ENCODE data around the gene C21orf91.

Gene C21orf91

DNA sequence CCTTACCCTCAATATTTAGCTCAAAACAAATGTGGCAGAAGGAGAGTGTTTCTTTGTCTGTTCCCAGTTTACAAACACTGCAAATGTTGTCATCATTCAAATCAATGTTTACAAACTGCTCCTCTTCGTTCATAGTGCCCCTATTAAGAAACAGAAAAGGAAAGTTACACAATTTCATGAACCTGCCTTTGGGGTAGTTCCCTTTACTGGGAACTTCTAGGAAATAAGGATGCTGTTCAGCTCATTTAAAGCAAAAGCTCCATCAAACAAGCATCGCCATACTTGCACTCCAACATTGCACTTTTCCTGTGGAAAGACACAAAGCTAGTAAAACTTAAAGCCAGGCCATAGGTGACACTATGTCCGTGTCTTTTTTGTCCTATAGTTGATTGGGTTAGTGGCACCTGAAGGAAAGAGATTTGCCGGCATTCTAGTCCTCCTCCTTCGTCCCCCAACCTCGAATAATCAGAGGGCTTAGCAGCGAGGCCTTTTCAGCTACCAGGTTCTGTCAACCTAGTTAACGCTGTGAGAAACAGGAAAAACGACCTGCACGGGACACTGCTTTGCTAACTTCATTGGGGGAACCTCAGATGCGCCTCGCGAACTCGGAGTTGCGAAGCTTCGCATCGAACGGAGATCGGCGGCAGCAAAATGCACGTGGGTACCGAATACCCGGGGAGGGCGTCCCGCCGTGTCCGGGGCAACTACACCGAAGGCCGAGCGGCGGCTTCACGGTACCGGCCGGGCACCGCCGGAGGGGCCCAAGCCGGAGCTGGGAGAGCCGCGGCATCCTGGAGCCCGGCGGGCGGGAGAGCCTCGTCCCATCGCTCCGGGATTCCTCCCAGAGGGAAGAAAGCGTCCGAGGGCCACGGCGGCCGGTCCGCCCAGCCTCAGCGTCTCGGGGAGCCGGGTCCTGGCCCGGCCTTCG, 706 bp downstream of the C21orf91 start:
- Mint-ChIP-seq H3K4me1 (ENCODE audit: low read depth) (peaks cover 44% of the 10 kb centered on the region), H3K36me3 (ENCODE audit: low read depth) (peaks cover 48% of the 10 kb centered on the region)
- peak; percentile 29 for DNase-seq (ENCODE audit: low spot score)

DNA sequence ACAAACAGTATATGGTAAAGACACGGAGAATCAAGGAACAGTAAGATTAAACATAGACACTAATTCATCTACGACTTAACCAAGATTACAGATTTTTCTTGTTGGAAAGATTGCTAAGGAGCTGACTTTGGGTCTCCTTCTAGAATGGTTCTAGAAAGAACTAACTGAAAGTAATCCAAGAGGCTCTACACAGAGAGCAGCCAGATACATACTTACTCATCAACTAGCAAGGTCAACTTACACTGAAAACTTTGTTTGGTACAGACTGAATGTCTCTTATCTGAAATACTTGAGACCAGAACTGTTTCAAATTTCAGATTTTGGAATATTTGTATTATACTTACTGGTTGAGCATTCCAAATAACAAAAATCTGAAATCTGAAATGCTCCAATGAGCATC, 5.8 kb downstream of the C21orf91 start:
- no peak overlapping the region for H3K4me3 Mint-ChIP-seq

More for the DNA sequence above, 706 bp downstream of the C21orf91 start:
- peak overlapping the region; percentile 92 for H3K27ac Mint-ChIP-seq
- peak overlapping the region; percentile 89 for H3K4me3 Mint-ChIP-seq
- no peaks in the 10 kb centered on the region for H3K9me3 Mint-ChIP-seq
- H3K27me3 Mint-ChIP-seq (ENCODE audit: low read depth): no peaks in the 10 kb centered on the region

DNA sequence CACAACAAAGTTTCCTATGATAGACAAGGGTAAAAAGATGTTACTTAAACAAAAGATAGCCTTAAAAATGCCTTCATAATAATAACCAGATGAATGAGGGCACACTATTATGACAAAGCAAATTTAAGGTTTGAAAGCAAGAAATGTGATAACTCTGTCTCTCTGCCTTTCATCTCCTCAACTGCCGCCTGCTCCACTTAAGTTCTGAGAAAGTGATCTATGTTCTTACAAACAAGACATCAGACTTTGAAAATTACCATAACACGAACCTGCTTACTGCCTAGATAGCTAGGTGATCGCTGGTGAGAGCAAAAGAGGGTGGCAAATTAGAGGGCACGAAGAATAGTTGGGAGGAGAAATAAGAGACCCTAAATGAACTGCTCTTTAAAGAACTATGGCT, 13.2 kb downstream of the C21orf91 start:
- DNase-seq (ENCODE audit: low spot score): no peak
- Mint-ChIP-seq H3K9me3 (peaks cover 32% of the 10 kb centered on the region), H3K27me3 (ENCODE audit: low read depth) (no peaks in the 10 kb centered on the region), H3K27ac (peak overlapping the region; percentile 16), H3K4me3 (no peak overlapping the region), H3K36me3 (ENCODE audit: low read depth) (peaks cover 81% of the 10 kb centered on the region), H3K4me1 (ENCODE audit: low read depth) (peaks cover 13% of the 10 kb centered on the region)

More for the DNA sequence above, 5.8 kb downstream of the C21orf91 start:
- Mint-ChIP-seq H3K36me3 (ENCODE audit: low read depth) (peaks cover 87% of the 10 kb centered on the region), H3K9me3 (peaks cover 12% of the 10 kb centered on the region), H3K27me3 (ENCODE audit: low read depth) (no peaks in the 10 kb centered on the region), H3K4me1 (ENCODE audit: low read depth) (peaks cover 39% of the 10 kb centered on the region), H3K27ac (no peak overlapping the region)
- DNase-seq (ENCODE audit: low spot score): no peak

DNA sequence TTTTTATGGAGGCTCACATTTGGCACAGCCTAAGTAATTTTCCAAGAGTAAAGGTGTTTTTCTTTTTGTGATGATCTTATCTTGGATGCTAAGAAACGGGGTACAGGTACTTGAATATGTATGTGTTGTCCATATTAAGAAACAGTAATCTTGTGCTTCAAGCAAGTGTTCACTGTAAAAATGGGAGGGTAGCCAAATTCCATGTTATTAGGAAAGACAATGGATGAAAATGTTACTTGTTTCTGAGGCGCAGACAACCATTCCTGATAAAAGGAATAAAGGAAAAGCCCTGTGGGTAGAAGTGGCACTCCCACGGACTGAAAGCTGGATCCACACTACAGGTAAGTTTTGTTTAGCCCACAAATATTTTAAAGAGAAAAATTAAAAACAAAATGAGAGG, 15.6 kb downstream of the C21orf91 start:
- no peak for DNase-seq (ENCODE audit: low spot score)
- H3K4me3 Mint-ChIP-seq: no peak overlapping the region
- H3K9me3 Mint-ChIP-seq: peaks cover 24% of the 10 kb centered on the region
- no peaks in the 10 kb centered on the region for H3K27me3 Mint-ChIP-seq (ENCODE audit: low read depth)
- H3K36me3 Mint-ChIP-seq (ENCODE audit: low read depth): peaks cover 71% of the 10 kb centered on the region
- no peak overlapping the region for H3K27ac Mint-ChIP-seq
- peaks cover 20% of the 10 kb centered on the region for H3K4me1 Mint-ChIP-seq (ENCODE audit: low read depth)

DNA sequence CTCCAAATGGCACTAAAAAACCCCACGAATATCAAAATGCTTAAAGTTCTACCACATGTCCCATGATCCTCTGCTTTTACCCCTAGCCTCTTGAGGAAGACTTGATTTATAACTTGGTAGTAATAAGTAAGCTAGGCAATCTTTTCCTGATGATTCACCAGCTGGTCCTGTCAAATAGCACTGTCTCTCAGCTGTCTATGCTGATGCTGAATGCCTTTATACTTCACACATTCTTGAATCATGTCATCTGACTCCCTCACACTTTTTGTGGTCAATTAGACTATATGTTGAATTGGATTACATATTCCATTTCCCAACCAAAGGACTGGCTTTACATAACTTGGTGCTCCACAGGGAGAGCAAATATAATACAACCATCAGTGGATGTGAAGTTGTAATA, 16.6 kb downstream of the C21orf91 start:
- no peak for DNase-seq (ENCODE audit: low spot score)

DNA sequence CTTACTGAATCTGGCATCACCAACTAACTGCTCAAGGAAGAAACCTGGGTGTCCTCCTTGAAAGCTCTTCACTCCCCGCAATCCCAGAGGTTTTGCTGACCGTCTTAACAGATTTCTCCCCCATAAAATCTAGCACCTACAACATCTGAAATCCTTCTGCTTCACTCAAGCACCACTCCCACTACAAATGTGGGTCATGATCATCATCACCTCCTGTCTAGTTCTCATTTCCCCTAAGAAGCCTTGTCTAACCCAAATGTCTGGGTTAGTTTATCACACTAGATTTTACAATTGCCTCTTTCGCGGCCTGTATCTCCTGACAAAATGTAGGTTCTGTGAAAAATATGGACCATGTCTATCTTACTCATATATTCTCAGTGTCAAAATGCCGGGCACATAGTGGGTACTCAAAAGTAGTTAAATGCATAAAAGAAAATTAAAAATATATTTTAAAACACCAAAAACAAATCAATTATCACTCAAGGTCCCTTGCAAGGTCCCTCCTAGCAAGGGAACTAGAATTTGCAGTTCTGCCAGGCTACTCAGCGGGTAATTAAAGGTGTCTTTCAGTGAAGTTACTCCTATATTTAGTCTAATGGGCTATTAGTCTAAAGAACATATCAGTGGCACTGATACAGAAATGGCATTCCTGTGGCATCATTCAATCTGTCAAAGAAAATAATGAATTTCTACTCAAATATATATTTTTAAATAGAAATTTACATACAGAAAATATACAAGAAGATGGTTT, 19.6 kb downstream of the C21orf91 start:
- no peak overlapping the region for H3K27ac Mint-ChIP-seq

More for the DNA sequence above, 16.6 kb downstream of the C21orf91 start:
- no peak overlapping the region for H3K27ac Mint-ChIP-seq
- H3K36me3 Mint-ChIP-seq (ENCODE audit: low read depth): peaks cover 61% of the 10 kb centered on the region
- H3K4me1 Mint-ChIP-seq (ENCODE audit: low read depth): peaks cover 20% of the 10 kb centered on the region
- H3K9me3 Mint-ChIP-seq: peaks cover 14% of the 10 kb centered on the region
- H3K4me3 Mint-ChIP-seq: no peak overlapping the region
- H3K27me3 Mint-ChIP-seq (ENCODE audit: low read depth): no peaks in the 10 kb centered on the region

DNA sequence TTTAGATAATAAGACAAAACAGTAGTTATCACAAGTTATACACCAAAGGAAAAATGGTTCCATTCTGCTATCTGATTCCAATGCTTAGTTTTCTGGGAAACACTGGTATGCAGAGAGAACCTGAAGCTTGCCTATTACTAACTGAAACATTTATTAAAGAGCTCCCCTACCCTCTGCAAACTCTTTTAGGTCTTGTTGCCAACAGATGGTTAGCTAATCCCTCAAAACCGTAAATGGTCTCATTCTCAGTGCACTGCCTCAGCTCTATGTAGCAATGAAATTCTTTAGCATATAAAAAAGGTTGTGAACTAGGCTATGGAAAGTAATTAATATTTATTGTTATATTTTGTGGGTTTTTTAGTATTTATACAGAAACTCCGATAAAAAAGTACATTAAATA, 20.4 kb downstream of the C21orf91 start:
- Mint-ChIP-seq H3K27ac (no peak overlapping the region), H3K36me3 (ENCODE audit: low read depth) (peaks cover 59% of the 10 kb centered on the region), H3K27me3 (ENCODE audit: low read depth) (no peaks in the 10 kb centered on the region), H3K9me3 (peaks cover 3% of the 10 kb centered on the region), H3K4me1 (ENCODE audit: low read depth) (peaks cover 37% of the 10 kb centered on the region), H3K4me3 (no peak overlapping the region)
- DNase-seq (ENCODE audit: low spot score): no peak

More for the DNA sequence above, 19.6 kb downstream of the C21orf91 start:
- peaks cover 58% of the 10 kb centered on the region for H3K36me3 Mint-ChIP-seq (ENCODE audit: low read depth)
- H3K27me3 Mint-ChIP-seq (ENCODE audit: low read depth): no peaks in the 10 kb centered on the region
- H3K4me3 Mint-ChIP-seq: no peak overlapping the region
- no peak for DNase-seq (ENCODE audit: low spot score)
- H3K4me1 Mint-ChIP-seq (ENCODE audit: low read depth): peaks cover 34% of the 10 kb centered on the region
- H3K9me3 Mint-ChIP-seq: peaks cover 3% of the 10 kb centered on the region

DNA sequence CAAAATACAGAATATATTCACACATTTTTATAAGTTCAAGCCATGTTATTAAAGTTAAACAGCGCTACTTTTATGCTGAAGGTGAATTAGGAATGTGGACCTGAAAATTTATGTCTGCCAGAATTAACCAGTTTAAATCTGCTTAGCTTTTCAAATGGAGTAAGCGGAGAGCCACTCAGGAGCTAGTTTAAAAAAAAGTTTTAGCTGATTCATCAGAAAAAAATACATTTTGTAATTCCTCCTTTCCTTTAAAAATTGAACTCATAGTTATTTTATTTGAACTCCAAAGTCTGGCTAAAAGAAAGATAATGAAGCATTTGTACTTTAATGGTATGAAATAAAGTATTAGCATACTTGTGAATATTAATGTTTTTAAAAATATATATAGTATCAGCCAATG, 21.2 kb downstream of the C21orf91 start:
- H3K9me3 Mint-ChIP-seq: peaks cover 3% of the 10 kb centered on the region
- H3K27ac Mint-ChIP-seq: no peak overlapping the region
- no peak overlapping the region for H3K4me3 Mint-ChIP-seq
- H3K36me3 Mint-ChIP-seq (ENCODE audit: low read depth): peaks cover 63% of the 10 kb centered on the region
- no peak for DNase-seq (ENCODE audit: low spot score)
- H3K4me1 Mint-ChIP-seq (ENCODE audit: low read depth): peaks cover 42% of the 10 kb centered on the region
- H3K27me3 Mint-ChIP-seq (ENCODE audit: low read depth): no peaks in the 10 kb centered on the region

DNA sequence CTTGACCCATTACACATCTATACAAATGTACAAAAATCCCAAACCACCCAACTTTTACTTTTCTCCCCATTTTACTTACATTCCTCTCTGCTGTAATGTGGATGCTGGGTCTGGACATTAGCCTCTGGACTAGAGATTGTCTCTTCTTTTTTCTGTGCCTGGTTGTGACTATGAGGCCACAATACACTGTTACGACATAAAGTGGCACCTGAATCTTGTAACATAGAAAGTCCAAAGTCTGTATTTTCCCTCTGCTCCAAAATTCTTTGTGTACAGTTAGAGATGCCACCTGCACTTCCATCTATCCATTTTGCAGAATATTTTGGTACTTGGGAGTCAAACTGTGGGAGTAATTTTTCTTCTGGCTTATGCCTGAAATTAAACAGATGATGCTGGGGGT, 22.7 kb downstream of the C21orf91 start:
- H3K4me1 Mint-ChIP-seq (ENCODE audit: low read depth): peaks cover 42% of the 10 kb centered on the region
- H3K9me3 Mint-ChIP-seq: peaks cover 3% of the 10 kb centered on the region
- H3K27ac Mint-ChIP-seq: peak overlapping the region; percentile 74
- peak overlapping the region; percentile 19 for H3K4me3 Mint-ChIP-seq
- peaks cover 60% of the 10 kb centered on the region for H3K36me3 Mint-ChIP-seq (ENCODE audit: low read depth)
- no peaks in the 10 kb centered on the region for H3K27me3 Mint-ChIP-seq (ENCODE audit: low read depth)
- DNase-seq (ENCODE audit: low spot score): no peak

DNA sequence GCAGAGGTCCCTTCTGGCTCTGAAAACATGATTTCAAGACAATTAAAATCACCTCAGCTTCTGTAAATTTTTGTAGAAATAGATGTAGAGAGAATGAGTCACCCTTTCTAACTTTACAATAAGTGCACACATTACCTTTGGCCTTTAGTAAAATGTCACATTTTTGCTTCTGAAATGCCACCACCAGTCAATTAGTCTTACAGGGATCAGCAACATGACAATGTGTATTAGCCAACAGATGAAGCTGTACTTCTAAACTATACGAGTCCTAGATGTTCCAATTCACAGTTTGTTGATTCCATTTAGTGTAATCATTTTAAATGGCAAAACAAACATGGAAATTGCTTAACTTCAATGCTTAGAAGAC, 23.1 kb downstream of the C21orf91 start:
- no peak for DNase-seq (ENCODE audit: low spot score)
- H3K4me3 Mint-ChIP-seq: peak overlapping the region; percentile 32
- H3K4me1 Mint-ChIP-seq (ENCODE audit: low read depth): peaks cover 46% of the 10 kb centered on the region
- H3K36me3 Mint-ChIP-seq (ENCODE audit: low read depth): peaks cover 61% of the 10 kb centered on the region
- peaks cover 3% of the 10 kb centered on the region for H3K9me3 Mint-ChIP-seq
- H3K27ac Mint-ChIP-seq: peak overlapping the region; percentile 69
- no peaks in the 10 kb centered on the region for H3K27me3 Mint-ChIP-seq (ENCODE audit: low read depth)

DNA sequence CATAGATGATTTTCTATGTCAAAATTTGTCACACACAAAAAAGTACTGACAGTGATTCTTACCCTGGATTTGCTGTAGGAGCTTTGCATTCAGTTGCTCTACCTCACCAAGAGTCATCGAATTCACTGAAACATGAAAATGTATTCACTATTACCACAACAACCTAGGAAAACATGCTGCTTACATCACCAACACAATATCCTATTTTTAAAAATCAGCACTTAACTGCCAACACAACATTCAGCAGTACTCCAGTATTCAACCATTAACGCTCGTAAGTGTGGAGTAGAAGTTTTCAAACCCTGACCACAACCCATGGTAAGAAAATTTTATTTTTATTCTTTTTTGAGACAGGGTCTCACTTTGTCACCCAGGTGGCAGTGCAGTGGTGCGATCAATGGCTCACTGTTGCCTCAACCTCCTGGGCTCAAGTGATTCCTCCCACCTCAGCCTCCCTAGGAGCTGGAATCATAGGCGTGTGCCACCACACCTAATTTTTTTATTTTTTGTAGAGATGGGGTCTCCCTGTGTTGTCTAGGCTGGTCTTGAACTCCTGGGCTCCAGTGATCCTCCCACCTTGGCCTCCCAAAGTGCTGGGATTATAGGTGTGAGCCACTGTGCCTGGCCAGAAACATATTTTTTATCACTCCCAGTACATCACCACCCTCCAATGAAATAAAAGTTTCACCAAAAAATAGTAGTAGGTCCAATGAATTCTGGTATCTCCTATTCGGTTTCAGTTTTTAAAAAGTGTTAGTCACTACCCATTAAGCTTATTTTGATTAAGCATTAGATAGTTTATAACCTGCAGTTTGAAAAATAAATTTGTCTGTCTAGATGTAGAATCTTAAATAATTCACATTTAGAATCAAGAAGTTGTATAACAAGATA, 23.8 kb downstream of the C21orf91 start:
- H3K27me3 Mint-ChIP-seq (ENCODE audit: low read depth): no peaks in the 10 kb centered on the region
- no peak for DNase-seq (ENCODE audit: low spot score)
- no peaks in the 10 kb centered on the region for H3K9me3 Mint-ChIP-seq
- H3K4me1 Mint-ChIP-seq (ENCODE audit: low read depth): peaks cover 49% of the 10 kb centered on the region
- H3K36me3 Mint-ChIP-seq (ENCODE audit: low read depth): peaks cover 60% of the 10 kb centered on the region
- peak overlapping the region; percentile 34 for H3K4me3 Mint-ChIP-seq
- H3K27ac Mint-ChIP-seq: peak overlapping the region; percentile 84

DNA sequence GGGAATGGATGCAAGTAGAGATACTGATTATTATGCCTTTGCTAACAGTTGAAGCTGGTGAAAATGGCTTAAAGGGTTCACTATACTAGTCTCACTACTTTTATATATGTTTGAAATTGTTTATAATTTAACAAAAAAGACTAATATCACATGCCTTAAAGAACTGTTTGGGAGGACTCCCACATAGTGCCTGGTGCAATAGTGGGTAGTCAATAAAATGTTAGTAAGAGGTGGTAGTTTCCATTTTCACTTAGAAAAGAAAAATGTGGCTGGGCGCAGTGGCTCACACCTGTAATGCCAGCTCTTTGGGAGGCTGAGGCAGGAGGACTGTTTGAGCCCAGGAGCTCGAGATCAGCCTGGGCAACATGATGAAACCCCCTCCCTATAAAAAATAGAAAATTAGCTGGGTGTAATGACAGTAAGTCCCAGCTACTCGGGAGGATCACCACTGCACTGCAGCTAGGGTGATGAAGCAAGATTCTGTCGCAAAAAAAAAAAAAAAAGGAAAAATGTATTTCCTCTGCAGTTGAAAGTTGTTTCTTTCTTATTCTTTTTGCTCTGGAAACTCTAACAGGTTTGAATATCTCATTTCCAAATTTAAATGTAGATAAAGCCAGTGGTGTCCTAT, 24.5 kb downstream of the C21orf91 start:
- Mint-ChIP-seq H3K4me1 (ENCODE audit: low read depth) (peaks cover 55% of the 10 kb centered on the region), H3K4me3 (peak overlapping the region; percentile 77), H3K27ac (peak overlapping the region; percentile 84), H3K9me3 (no peaks in the 10 kb centered on the region), H3K36me3 (ENCODE audit: low read depth) (peaks cover 62% of the 10 kb centered on the region), H3K27me3 (ENCODE audit: low read depth) (no peaks in the 10 kb centered on the region)
- DNase-seq (ENCODE audit: low spot score): no peak
